Loucy (cell line): Measurements from ENCODE around the gene ACTRT2.

Experiments
- H2AFZ ChIP-seq: fragments of 200-600 bp; sonication (generic); 2 replicates; pipeline ENCODE4 v1.6.0; 2016; ENCODE audit warnings: antibody characterized with exemption, mild to moderate bottlenecking, low read length, moderate library complexity
- H3F3A ChIP-seq: fragments of 200-600 bp; 2 replicates; pipeline ENCODE4 v1.6.0; 2016; ENCODE audit warnings: antibody characterized with exemption, low read depth, mild to moderate bottlenecking
- H3K27me3 ChIP-seq: fragments of 200-600 bp; sonication (generic); 2 replicates; pipeline ENCODE4 v1.6.1; 2014; ENCODE audit warnings: low read length, mild to moderate bottlenecking; ENCODE audit not compliant: insufficient read depth, poor library complexity, severe bottlenecking
- H3K36me3 ChIP-seq: fragments of 200-600 bp; sonication (generic); 2 replicates; pipeline ENCODE4 v1.6.1; 2016; ENCODE audit warnings: low read length; ENCODE audit not compliant: insufficient read depth
- H3K4me1 ChIP-seq: fragments of 200-600 bp; sonication (generic); 2 replicates; pipeline ENCODE4 v1.5.1; 2014; ENCODE audit warnings: low read length, mild to moderate bottlenecking; ENCODE audit not compliant: insufficient read depth, poor library complexity, severe bottlenecking
- H3K4me2 ChIP-seq: fragments of 200-600 bp; sonication (generic); 2 replicates; pipeline ENCODE4 v1.6.0; 2014; ENCODE audit warnings: antibody characterized with exemption, low read length, low read depth, mild to moderate bottlenecking; ENCODE audit not compliant: poor library complexity, severe bottlenecking
- H3K4me3 ChIP-seq: fragments of 200-600 bp; sonication (generic); 2 replicates; pipeline ENCODE4 v1.5.1; 2014; ENCODE audit warnings: low read length, mild to moderate bottlenecking, mixed read lengths; ENCODE audit not compliant: poor library complexity, severe bottlenecking
- H3K79me2 ChIP-seq: fragments of 200-600 bp; sonication (generic); 2 replicates; pipeline ENCODE4 v1.6.1; 2014; ENCODE audit warnings: low read length; ENCODE audit not compliant: insufficient read depth
- H3K9ac ChIP-seq: fragments of 200-600 bp; sonication (generic); 2 replicates; pipeline ENCODE4 v1.6.0; 2014; ENCODE audit warnings: mild to moderate bottlenecking, low read depth, low read length, moderate library complexity; ENCODE audit not compliant: poor library complexity, severe bottlenecking
- H3K9me2 ChIP-seq: fragments of 200-600 bp; sonication (generic); replicated peaks from 2 replicates; pipeline ENCODE4 v1.6.1; 2016; ENCODE audit warnings: low read depth, low read length, mixed read lengths
- H3K9me3 ChIP-seq: fragments of 200-600 bp; sonication (generic); 2 replicates; pipeline ENCODE4 v1.6.1; 2014; ENCODE audit warnings: mild to moderate bottlenecking, antibody characterized with exemption, low read length, low read depth; ENCODE audit not compliant: insufficient read depth
- H4K20me1 ChIP-seq: fragments of 200-600 bp; sonication (generic); 2 replicates; pipeline ENCODE4 v1.6.0; 2014; ENCODE audit warnings: antibody characterized with exemption, low read length, mild to moderate bottlenecking; ENCODE audit not compliant: insufficient read depth, poor library complexity, severe bottlenecking
- CTCF ChIP-seq: fragments of 200-600 bp; sonication (generic); conservative IDR thresholded peaks from 2 replicates; pipeline ENCODE4 v1.5.1; 2014; ENCODE audit warnings: mild to moderate bottlenecking, antibody characterized with exemption, low read length
- EZH2phosphoT487 ChIP-seq: fragments of 200-600 bp; IDR thresholded peaks from 2 replicates; pipeline ENCODE4 v1.6.1; 2018; ENCODE audit warnings: antibody characterized with exemption, mild to moderate bottlenecking, moderate library complexity, borderline replicate concordance

Gene ACTRT2

GRCh38 chr1:3017440-3018050 lies 3.7 kb upstream of the ACTRT2 start:
- H3K4me3 ChIP-seq = no peak overlapping the region
- no peaks in the 10 kb centered on the region for H3K79me2 ChIP-seq
- H3K4me2 ChIP-seq = no peak overlapping the region
- H4K20me1 ChIP-seq = no peaks in the 10 kb centered on the region
- no peak overlapping the region for H2AFZ ChIP-seq
- H3K36me3 ChIP-seq = no peaks in the 10 kb centered on the region
- H3K9ac ChIP-seq = no peak overlapping the region
- TF ChIP-seq CTCF (no peak), EZH2phosphoT487 (no peak)
- H3F3A ChIP-seq = no peaks in the 10 kb centered on the region
- H3K4me1 ChIP-seq = peaks cover 8% of the 10 kb centered on the region
- no peaks in the 10 kb centered on the region for H3K9me3 ChIP-seq
- H3K9me2 ChIP-seq = no peaks in the 10 kb centered on the region
- no peaks in the 10 kb centered on the region for H3K27me3 ChIP-seq

- Histone ChIP-seq H3K27me3 (no peaks in the 10 kb centered on the region), H3K79me2 (no peaks in the 10 kb centered on the region), H3K4me3 (no peak overlapping the region), H3K4me1 (peaks cover 3% of the 10 kb centered on the region), H3F3A (no peaks in the 10 kb centered on the region), H3K9me2 (no peaks in the 10 kb centered on the region), H3K4me2 (no peak overlapping the region), H3K9me3 (no peaks in the 10 kb centered on the region), H2AFZ (no peak overlapping the region), H3K9ac (no peak overlapping the region), H4K20me1 (no peaks in the 10 kb centered on the region), H3K36me3 (no peaks in the 10 kb centered on the region)
- TF ChIP-seq CTCF (no peak), EZH2phosphoT487 (no peak)
Observed at GRCh38 chr1:3018051-3018471, 3.2 kb upstream of the ACTRT2 start.

GRCh38 chr1:3018576-3018975 lies 2.7 kb upstream of the ACTRT2 start:
- H3K9me3 ChIP-seq = no peaks in the 10 kb centered on the region
- H3K9me2 ChIP-seq = no peaks in the 10 kb centered on the region
- no peaks in the 10 kb centered on the region for H3K79me2 ChIP-seq
- H3K4me1 ChIP-seq = no peaks in the 10 kb centered on the region
- H3K4me3 ChIP-seq = no peak overlapping the region
- no peak for TF ChIP-seq EZH2phosphoT487
- TF ChIP-seq CTCF = no peak
- no peaks in the 10 kb centered on the region for H4K20me1 ChIP-seq
- no peak overlapping the region for H3K4me2 ChIP-seq
- H3F3A ChIP-seq = no peaks in the 10 kb centered on the region
- no peak overlapping the region for H2AFZ ChIP-seq
- H3K27me3 ChIP-seq = no peaks in the 10 kb centered on the region
- no peak overlapping the region for H3K9ac ChIP-seq
- H3K36me3 ChIP-seq = no peaks in the 10 kb centered on the region
